Cortex of kidney (tissue), 1 donor: ENCODE data around the gene DYNLT2.

Experiments used
- DNase-seq: peaks from one replicate; lab custom pipeline; 2025; lab: John Stamatoyannopoulos, UW

The DYNLT2 gene

GRCh38 chr6:169751242-169752073, at the start of gene DYNLT2, which contains the start of gene ERMARD:
Gene DYNLT2 (minus strand): TSS chr6:169751572. CDS start chr6:169751458, 114 bp downstream.
Gene ERMARD (plus strand): TSS chr6:169751622. CDS start chr6:169751658, 36 bp downstream.
- DNase-seq: peak; percentile 70

- DNase-seq: no peak
These were observed 49.5 kb upstream of the DYNLT2 start for GRCh38 chr6:169800668-169801395.

GRCh38 chr6:169800116-169800667, 48.8 kb upstream of the DYNLT2 start:
- DNase-seq: no peak

- DNase-seq: no peak
These were observed 48.1 kb upstream of the DYNLT2 start for GRCh38 chr6:169799474-169799926.

GRCh38 chr6:169798764-169799473, 47.5 kb upstream of the DYNLT2 start:
- no peak for DNase-seq

GRCh38 chr6:169795196-169795595, 43.8 kb upstream of the DYNLT2 start:
- no peak for DNase-seq

- DNase-seq: no peak
These were observed 43.1 kb upstream of the DYNLT2 start for GRCh38 chr6:169794317-169795055.

- no peak for DNase-seq
These were observed 42.0 kb upstream of the DYNLT2 start for GRCh38 chr6:169793408-169793807.

- no peak for DNase-seq
These were observed 41.1 kb upstream of the DYNLT2 start for GRCh38 chr6:169792306-169793015.

- no peak for DNase-seq
These were observed 40.4 kb upstream of the DYNLT2 start for GRCh38 chr6:169791721-169792131.

GRCh38 chr6:169789944-169790927, 38.9 kb upstream of the DYNLT2 start:
- DNase-seq: no peak

GRCh38 chr6:169789146-169789943, 38.0 kb upstream of the DYNLT2 start:
- DNase-seq: no peak

GRCh38 chr6:169788809-169789145, 37.4 kb upstream of the DYNLT2 start:
- DNase-seq: no peak

- DNase-seq: no peak
These were observed 36.4 kb upstream of the DYNLT2 start for GRCh38 chr6:169787797-169788196.

- DNase-seq: no peak
These were observed 35.0 kb upstream of the DYNLT2 start for GRCh38 chr6:169786349-169786748.

- no peak for DNase-seq
These were observed 34.2 kb upstream of the DYNLT2 start for GRCh38 chr6:169785566-169785965.

- no peak for DNase-seq
These were observed 33.5 kb upstream of the DYNLT2 start for GRCh38 chr6:169784821-169785340.
